ENCODE measurements around the gene ZNF776. TPM values are rescaled to one million over a fixed set of nuclear protein-coding genes. Genes with fewer than 3 reads are reported as not detected.

The ZNF776 gene
- total RNA-seq = 10 to 100 TPM in 3 of 4 donors, 1 to 10 TPM in 1; 9.8 to 19.1 (median 14.1) TPM

DNA sequence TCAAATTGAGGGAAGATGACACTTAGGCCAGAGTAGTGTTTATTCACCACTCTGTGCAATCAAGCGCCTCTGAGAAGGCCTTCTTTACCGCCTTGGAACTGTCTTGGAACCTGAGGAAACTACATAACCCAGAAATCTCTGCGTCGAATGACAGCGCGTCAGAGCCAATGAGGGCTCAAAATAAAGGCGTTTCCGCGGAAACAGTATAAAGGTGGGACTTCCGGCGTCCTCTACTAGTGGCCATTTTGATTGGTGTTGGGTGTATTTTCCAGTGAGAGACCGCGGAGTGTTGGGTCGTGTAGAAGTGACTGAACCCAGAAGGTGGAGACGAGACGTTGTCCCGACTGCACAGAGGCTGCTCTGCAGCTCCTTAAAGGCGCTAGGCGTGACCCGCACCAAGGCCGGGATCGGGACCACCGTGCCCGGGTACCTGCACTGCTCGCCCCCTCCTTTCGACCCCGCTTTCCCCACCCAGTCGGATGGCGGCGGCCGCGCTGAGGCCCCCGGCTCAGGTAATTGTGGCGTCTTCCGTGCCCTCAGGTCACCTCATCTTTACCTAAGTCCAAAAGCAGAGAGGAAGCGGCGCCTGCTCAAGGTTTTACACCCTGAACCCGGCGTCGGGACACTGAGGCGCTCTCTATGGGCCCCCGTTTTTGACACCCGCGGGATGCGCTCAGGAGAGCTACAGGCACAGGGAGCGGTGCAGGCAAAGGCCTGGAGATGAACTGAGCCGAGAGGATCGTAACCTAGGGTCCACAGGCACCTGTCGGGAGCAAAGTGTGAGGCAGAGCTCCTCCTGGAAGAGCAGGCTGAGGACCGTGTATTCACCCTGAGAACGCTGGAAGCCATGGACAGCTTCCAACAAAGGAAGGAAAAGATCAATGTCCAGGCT is at the start of gene ZNF776:
Gene ZNF776 (plus strand): TSS at position 236 of the 892 bp plus-strand sequence. CDS start 244 bp downstream, at position 480.
- no peak for TF ChIP-seq POLR2A (IDR thresholded peaks at IDR 0.05; ENCODE audit: low read depth)
- TF ChIP-seq, protein P1, sequence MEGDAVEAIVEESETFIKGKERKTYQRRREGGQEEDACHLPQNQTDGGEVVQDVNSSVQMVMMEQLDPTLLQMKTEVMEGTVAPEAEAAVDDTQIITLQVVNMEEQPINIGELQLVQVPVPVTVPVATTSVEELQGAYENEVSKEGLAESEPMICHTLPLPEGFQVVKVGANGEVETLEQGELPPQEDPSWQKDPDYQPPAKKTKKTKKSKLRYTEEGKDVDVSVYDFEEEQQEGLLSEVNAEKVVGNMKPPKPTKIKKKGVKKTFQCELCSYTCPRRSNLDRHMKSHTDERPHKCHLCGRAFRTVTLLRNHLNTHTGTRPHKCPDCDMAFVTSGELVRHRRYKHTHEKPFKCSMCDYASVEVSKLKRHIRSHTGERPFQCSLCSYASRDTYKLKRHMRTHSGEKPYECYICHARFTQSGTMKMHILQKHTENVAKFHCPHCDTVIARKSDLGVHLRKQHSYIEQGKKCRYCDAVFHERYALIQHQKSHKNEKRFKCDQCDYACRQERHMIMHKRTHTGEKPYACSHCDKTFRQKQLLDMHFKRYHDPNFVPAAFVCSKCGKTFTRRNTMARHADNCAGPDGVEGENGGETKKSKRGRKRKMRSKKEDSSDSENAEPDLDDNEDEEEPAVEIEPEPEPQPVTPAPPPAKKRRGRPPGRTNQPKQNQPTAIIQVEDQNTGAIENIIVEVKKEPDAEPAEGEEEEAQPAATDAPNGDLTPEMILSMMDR (IDR thresholded peaks at IDR 0.05) = peak in 1 of 3 experiments; percentile 8
- no peak for TF ChIP-seq EP300 (IDR thresholded peaks at IDR 0.05)
- peak; percentile 74 to 85 for TF ChIP-seq POLR2AphosphoS5 (IDR thresholded peaks at IDR 0.05)
- peaks cover 17 to 25% (median 21%) of the 10 kb centered on the region in 4 donors for H3K4me1 ChIP-seq
- 3% methylated on average over 44 of the region's 51 CpGs for WGBS
- intact Hi-C loops (cut with DNase I) = loop anchor here (10.0 kb wide), 2 partner anchors 68 to 408 kb away; partner anchors contain the start of genes ZNF329 and ZNF552
- H3K4me3 ChIP-seq = peak within 1 kb of the TSS; percentile 80 to 96 (median 86)
- H3K27me3 ChIP-seq = no peaks in the 10 kb centered on the region
- peaks cover 22 to 38% (median 34%) of the 10 kb centered on the region in 4 donors for H3K36me3 ChIP-seq
- peaks cover 0 to 43% (median 32%) of the 10 kb centered on the region in 4 donors for H3K9me3 ChIP-seq
- peak within 1 kb of the TSS; percentile 84 to 89 (median 89) for H3K27ac ChIP-seq (replicated peaks in 1 of 4)
- DNase-seq (ENCODE audit: extremely low spot score) = peak; percentile 93

DNA sequence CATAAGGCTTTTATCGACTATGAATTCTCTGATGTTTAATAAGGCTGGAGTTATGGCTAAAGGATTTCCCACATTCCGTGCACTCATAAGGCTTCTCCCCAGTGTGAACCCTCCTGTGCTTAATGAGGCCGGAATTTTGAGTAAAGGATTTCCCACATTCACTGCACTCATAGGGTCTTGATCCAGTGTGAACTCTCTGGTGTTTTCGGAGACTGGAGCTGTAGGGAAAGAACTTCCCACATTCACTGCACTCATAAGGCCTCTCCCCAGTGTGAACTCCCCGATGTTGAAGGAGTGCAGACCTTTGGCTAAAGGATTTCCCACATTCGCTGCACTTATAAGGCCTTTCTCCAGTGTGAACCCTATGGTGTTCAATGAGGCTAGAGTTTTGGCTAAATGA is 45.0 kb upstream of the ZNF776 start:
- H3K4me1 ChIP-seq = peaks cover 3 to 26% (median 21%) of the 10 kb centered on the region in 4 donors
- H3K4me3 ChIP-seq = no peak overlapping the region
- DNase-seq (ENCODE audit: extremely low spot score) = no peak
- intact Hi-C loops (cut with DNase I) = no loop called here
- H3K36me3 ChIP-seq = peaks cover 44 to 81% (median 54%) of the 10 kb centered on the region in 4 donors
- H3K27me3 ChIP-seq = no peaks in the 10 kb centered on the region
- 95% methylated on average over 5 of the region's 6 CpGs for WGBS
- peaks cover 0 to 93% (median 59%) of the 10 kb centered on the region in 4 donors for H3K9me3 ChIP-seq
- no peak for TF ChIP-seq POLR2AphosphoS5 (IDR thresholded peaks at IDR 0.05)
- TF ChIP-seq EP300 (IDR thresholded peaks at IDR 0.05) = no peak
- no peak for TF ChIP-seq POLR2A (IDR thresholded peaks at IDR 0.05; ENCODE audit: low read depth)
- TF ChIP-seq, protein P1 (IDR thresholded peaks at IDR 0.05) = no peak
- no peak overlapping the region for H3K27ac ChIP-seq (replicated peaks in 1 of 4)

DNA sequence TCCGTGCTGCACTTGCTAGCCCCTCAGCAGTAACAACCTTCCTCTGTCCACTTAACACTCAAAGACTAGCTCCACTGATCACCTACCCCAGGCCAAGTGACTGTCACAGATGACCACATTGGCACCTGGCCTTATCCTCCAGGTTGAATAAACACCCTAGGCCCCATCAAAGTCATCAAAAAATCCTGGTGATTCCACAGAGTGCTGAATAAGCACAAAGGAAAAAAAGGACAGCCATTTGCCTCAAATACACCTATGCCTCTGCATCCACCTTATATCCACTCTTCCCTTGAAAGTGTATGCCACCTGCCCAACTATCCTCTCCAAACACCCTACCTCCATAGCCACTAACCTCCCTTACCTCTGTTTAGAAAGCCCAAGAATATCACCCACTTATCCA is 40.3 kb upstream of the ZNF776 start:
- no peaks in the 10 kb centered on the region for H3K27me3 ChIP-seq
- H3K4me1 ChIP-seq = peaks cover 16 to 47% (median 37%) of the 10 kb centered on the region in 4 donors
- peaks cover 0 to 92% (median 62%) of the 10 kb centered on the region in 4 donors for H3K9me3 ChIP-seq
- WGBS = 92% methylated on average over 1 of the region's 1 CpG
- peak overlapping the region in 2 of 4 donors; percentile 14 to 69 for H3K4me3 ChIP-seq
- H3K27ac ChIP-seq (replicated peaks in 1 of 4) = no peak overlapping the region
- DNase-seq (ENCODE audit: extremely low spot score) = no peak
- TF ChIP-seq EP300 (IDR thresholded peaks at IDR 0.05) = no peak
- TF ChIP-seq, protein P1 (IDR thresholded peaks at IDR 0.05) = no peak
- no peak for TF ChIP-seq POLR2AphosphoS5 (IDR thresholded peaks at IDR 0.05)
- no peak for TF ChIP-seq POLR2A (IDR thresholded peaks at IDR 0.05; ENCODE audit: low read depth)
- H3K36me3 ChIP-seq = peaks cover 31 to 38% (median 36%) of the 10 kb centered on the region in 4 donors
- intact Hi-C loops (cut with DNase I) = no loop called here

DNA sequence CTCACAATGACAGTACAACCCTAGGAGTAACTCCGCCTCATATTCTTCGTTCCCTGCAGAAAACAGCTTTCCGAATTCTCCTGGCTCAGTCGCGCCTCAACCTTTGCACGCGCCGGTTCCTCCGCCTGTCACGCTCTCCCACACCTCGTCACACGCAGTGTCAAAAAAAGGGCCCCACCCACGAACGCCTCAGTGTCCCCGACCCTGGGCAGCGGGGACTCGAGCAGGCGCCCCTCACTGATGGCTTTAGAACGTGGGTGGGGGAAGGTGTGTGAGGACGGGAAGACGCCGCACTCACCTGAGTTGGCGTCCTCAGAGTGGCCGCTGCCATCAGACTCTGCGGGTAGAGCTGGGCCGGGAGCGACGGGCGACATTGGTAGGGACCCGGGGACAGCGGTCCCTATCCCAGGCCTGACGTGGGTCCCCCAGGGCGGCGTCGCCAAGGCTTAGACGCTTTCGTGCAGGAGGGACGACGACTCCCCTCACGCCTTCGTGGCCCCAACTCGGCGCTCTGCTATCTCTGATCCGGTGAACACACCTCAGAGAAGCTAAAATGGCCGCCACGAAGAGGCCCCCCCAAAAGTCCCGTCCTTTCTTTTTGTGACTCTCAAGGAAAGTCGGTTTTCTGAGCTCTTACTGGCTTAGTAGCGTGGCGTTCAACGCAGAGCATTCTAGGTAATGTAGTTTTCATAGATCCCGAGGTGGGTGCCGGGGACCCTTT is 37.8 kb upstream of the ZNF776 start, which contains the start of gene ZNF154:
Gene ZNF154 (minus strand): TSS at position 564 of the 721 bp plus-strand sequence. CDS start 233 bp downstream, at position 331.
- DNase-seq (ENCODE audit: extremely low spot score) = no peak
- H3K36me3 ChIP-seq = peaks cover 8 to 17% (median 16%) of the 10 kb centered on the region in 4 donors
- H3K27ac ChIP-seq (replicated peaks in 1 of 4) = peak within 1 kb of the TSS; percentile 81 to 93 (median 88)
- peaks cover 16 to 47% (median 37%) of the 10 kb centered on the region in 4 donors for H3K4me1 ChIP-seq
- WGBS = 9% methylated on average over 15 of the region's 53 CpGs
- intact Hi-C loops (cut with DNase I) = no loop called here
- peak within 1 kb of the TSS; percentile 54 to 82 (median 66) for H3K4me3 ChIP-seq
- no peaks in the 10 kb centered on the region for H3K27me3 ChIP-seq
- H3K9me3 ChIP-seq = peaks cover 0 to 81% (median 47%) of the 10 kb centered on the region in 4 donors
- no peak for TF ChIP-seq EP300 (IDR thresholded peaks at IDR 0.05)
- TF ChIP-seq POLR2AphosphoS5 (IDR thresholded peaks at IDR 0.05) = peak; percentile 33 to 59
